Effector memory CD4-positive, alpha-beta T cell (primary cell): ENCODE results near the gene MUC4.

Experiments used
- DNase-seq, 3 donors: peaks; one replicate each; pipeline ENCODE4 v3.0.0-alpha.2; 2020
- H3K27ac ChIP-seq: 2 replicates; pipeline ENCODE4 v1.7.0; 2013; ENCODE audit warnings: mild to moderate bottlenecking, low read length, moderate library complexity; ENCODE audit not compliant: insufficient read depth, poor library complexity, severe bottlenecking
- H3K27me3 ChIP-seq: replicated peaks from 2 replicates; pipeline ENCODE4 v1.7.0; 2013; ENCODE audit warnings: mild to moderate bottlenecking, low read length; ENCODE audit not compliant: insufficient read depth, control insufficient read depth, poor library complexity, severe bottlenecking
- H3K36me3 ChIP-seq: 2 replicates; pipeline ENCODE4 v1.7.0; 2013; ENCODE audit warnings: mild to moderate bottlenecking, low read length, moderate library complexity; ENCODE audit not compliant: control insufficient read depth, insufficient read depth
- H3K4me1 ChIP-seq: 2 replicates; pipeline ENCODE4 v1.7.0; 2013; ENCODE audit warnings: low read length, mild to moderate bottlenecking; ENCODE audit not compliant: control insufficient read depth, insufficient read depth, poor library complexity, severe bottlenecking
- H3K4me3 ChIP-seq: 2 replicates; pipeline ENCODE4 v1.7.0; 2013; ENCODE audit warnings: low read length, low read depth, mild to moderate bottlenecking; ENCODE audit not compliant: insufficient read depth, poor library complexity, severe bottlenecking
- H3K9me3 ChIP-seq: 2 replicates; pipeline ENCODE4 v1.7.0; 2013; ENCODE audit warnings: mild to moderate bottlenecking, low read length, moderate library complexity; ENCODE audit not compliant: control insufficient read depth

The MUC4 gene

DNA sequence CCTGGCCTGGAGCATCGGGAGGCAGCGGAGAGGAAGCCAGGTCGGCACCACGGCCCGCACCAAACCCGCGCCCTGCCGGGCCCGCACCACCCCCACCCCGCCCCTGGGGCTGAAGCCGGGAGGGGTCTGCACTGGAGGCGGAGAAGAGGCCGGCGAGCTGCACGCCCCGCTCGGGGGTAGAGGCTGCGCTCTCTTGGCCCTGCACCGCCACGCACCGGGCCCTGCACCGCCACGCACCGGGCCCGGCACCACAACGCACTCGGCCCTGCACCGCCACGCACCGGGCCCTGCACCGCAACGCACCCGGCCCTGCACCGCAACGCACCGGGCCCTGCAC lies 49.5 kb downstream of the MUC4 start:
- Histone ChIP-seq H3K9me3 (no peaks in the 10 kb centered on the region), H3K36me3 (no peaks in the 10 kb centered on the region), H3K4me3 (no peak overlapping the region), H3K27me3 (peaks cover 17% of the 10 kb centered on the region), H3K4me1 (peaks cover 10% of the 10 kb centered on the region), H3K27ac (no peak overlapping the region)
- no peak for DNase-seq

DNA sequence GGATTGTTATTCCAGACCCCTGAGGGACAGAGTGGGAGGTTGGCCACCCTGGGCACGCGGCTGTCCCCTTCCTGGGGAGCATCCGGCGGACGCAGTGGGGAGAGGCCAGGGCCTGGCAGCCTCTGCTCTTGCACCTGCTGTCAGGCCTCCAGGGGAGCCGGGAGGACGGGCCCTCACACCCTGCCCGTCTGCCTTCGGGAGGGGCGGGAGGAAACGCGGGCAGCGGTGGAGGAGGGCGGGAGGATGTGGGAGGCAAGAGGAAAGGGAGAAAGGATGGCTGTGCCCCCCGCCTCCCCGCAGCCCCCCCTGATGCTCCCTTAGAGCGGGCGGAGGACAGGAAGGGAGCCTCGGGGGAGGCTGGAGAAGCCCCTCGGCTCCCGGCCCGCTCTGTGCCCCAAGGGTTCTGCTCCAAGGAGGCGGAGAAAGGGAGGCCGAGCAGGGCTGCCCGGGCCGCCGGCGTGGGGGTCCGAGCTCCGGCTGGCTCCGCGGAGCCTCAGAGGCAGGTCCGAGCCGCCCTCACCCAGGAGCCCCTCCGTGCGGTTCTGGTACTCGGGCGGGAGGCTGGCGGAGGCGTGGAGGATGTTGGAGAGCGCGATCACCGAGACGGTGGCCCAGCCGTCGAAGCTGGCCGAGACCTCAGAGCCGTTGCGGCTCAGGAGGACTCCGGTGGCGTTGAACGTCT lies 50.0 kb downstream of the MUC4 start:
- Histone ChIP-seq H3K27ac (no peak overlapping the region), H3K27me3 (peaks cover 17% of the 10 kb centered on the region), H3K9me3 (no peaks in the 10 kb centered on the region), H3K36me3 (no peaks in the 10 kb centered on the region), H3K4me1 (peaks cover 10% of the 10 kb centered on the region), H3K4me3 (no peak overlapping the region)
- DNase-seq: no peak

DNA sequence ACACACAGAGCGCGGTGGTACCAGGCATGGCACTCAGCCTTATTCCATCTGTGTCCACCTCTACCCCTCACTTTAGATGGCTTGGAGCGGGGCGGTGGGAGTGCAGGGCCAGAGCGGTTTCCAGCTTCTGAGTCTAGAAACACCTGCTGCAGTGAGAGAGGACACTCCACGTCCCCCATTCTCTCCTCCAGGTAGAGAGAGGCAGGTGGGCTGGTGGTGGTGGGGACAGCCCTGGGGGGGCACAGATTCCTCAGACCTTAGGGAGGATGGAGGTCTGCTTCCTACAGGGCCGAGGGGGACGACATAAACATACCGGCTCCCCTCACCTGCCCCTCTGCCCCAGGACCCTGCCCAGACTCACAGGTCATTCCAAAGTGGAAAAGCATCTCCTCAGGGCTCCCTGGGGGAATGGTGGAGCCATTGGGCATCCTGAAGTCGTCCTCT lies 50.6 kb downstream of the MUC4 start:
- Histone ChIP-seq H3K27me3 (peaks cover 17% of the 10 kb centered on the region), H3K27ac (no peak overlapping the region), H3K4me3 (no peak overlapping the region), H3K9me3 (no peaks in the 10 kb centered on the region), H3K4me1 (peaks cover 10% of the 10 kb centered on the region), H3K36me3 (no peaks in the 10 kb centered on the region)
- no peak for DNase-seq

GRCh38 chr3:195760345-195761122 lies 51.2 kb downstream of the MUC4 start:
- Histone ChIP-seq H3K4me1 (peaks cover 10% of the 10 kb centered on the region), H3K27me3 (peaks cover 17% of the 10 kb centered on the region), H3K9me3 (no peaks in the 10 kb centered on the region), H3K36me3 (no peaks in the 10 kb centered on the region), H3K27ac (no peak overlapping the region), H3K4me3 (no peak overlapping the region)
- no peak for DNase-seq

GRCh38 chr3:195758721-195759353 lies 52.9 kb downstream of the MUC4 start:
- no peak for DNase-seq
- H3K27me3 ChIP-seq: peaks cover 17% of the 10 kb centered on the region

DNA sequence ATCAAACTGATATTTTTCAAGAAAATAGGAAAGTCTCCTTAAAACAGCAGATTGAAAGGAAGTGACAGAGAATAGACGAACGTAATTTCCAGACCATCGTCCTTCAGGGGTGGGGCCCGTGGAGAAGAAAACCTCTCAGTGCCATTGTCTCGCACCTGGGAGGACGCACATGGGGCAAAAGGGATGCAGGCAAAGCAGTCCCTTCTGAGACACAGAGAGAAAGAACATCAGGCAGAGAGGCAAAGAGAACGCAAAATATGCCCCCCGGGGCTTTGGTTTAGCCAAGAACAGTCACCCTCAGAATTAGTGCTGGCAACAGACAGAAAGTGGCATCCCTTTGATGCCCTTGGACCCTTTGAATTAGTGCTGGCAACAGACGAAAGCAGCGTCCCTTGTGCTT lies 53.9 kb downstream of the MUC4 start:
- peaks cover 17% of the 10 kb centered on the region for H3K27me3 ChIP-seq
- H3K9me3 ChIP-seq: no peaks in the 10 kb centered on the region
- H3K4me1 ChIP-seq: peaks cover 10% of the 10 kb centered on the region
- no peak for DNase-seq
- no peak overlapping the region for H3K27ac ChIP-seq
- no peaks in the 10 kb centered on the region for H3K36me3 ChIP-seq
- no peak overlapping the region for H3K4me3 ChIP-seq

More at GRCh38 chr3:195758721-195759353, 52.9 kb downstream of the MUC4 start:
- no peaks in the 10 kb centered on the region for H3K36me3 ChIP-seq
- H3K4me1 ChIP-seq: peaks cover 10% of the 10 kb centered on the region
- no peaks in the 10 kb centered on the region for H3K9me3 ChIP-seq
- H3K27ac ChIP-seq: no peak overlapping the region
- no peak overlapping the region for H3K4me3 ChIP-seq

GRCh38 chr3:195757438-195757770 lies 54.3 kb downstream of the MUC4 start:
- H3K4me1 ChIP-seq: peaks cover 10% of the 10 kb centered on the region
- H3K9me3 ChIP-seq: no peaks in the 10 kb centered on the region
- H3K27ac ChIP-seq: no peak overlapping the region
- no peaks in the 10 kb centered on the region for H3K36me3 ChIP-seq
- no peak for DNase-seq
- H3K27me3 ChIP-seq: peaks cover 17% of the 10 kb centered on the region
- no peak overlapping the region for H3K4me3 ChIP-seq

DNA sequence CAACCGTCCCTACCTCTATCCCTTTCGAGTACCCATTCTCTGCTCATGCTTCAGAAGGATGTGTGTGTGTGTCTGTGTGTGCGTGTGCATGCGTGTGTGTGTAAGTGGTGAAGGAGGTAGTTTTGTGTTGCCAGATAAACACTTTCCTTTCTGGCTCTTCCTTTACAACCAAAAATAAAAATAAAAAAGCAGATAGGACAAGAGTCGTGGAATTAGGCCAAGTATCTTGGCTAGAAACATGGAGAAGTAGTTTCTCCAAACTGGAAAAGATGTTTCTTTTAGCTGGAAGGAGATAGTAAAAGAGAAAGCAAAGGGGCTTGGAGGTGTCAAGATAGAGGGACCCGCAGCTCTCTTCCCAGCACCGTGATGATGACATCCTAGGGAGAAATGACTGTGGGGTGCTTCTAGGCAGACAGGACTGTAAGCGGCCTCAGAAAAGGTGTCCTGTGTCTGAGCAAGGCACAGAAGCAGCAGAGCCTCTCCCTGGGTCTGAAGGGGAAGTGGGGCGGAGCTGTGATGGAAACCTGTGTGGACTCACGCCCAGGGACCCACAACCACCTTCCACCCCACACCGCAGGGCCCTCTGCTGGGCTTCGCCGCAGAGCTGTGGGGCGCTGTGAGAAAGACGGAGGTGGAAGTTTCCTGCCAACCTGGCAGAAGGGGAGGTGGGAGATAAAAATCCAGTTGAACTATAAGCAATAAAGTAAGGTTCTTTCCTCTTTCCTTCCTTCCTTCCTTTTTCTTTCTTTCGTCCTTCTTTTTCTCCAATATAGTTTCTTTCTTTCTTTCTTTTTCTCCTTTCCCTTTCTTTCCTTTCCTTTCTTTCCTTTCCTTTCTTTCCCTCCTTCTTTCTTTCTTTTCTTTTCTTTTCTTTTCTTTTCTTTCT lies 55.7 kb downstream of the MUC4 start:
- H3K36me3 ChIP-seq: no peaks in the 10 kb centered on the region
- DNase-seq: no peak

GRCh38 chr3:195755391-195755790 lies 56.3 kb downstream of the MUC4 start:
- H3K27me3 ChIP-seq: peaks cover 6% of the 10 kb centered on the region
- H3K4me3 ChIP-seq: no peak overlapping the region
- H3K36me3 ChIP-seq: no peaks in the 10 kb centered on the region
- DNase-seq: no peak
- H3K4me1 ChIP-seq: no peaks in the 10 kb centered on the region
- no peaks in the 10 kb centered on the region for H3K9me3 ChIP-seq
- H3K27ac ChIP-seq: no peak overlapping the region

More for the DNA sequence above, 55.7 kb downstream of the MUC4 start:
- H3K4me1 ChIP-seq: no peaks in the 10 kb centered on the region
- no peak overlapping the region for H3K27ac ChIP-seq
- H3K27me3 ChIP-seq: peaks cover 7% of the 10 kb centered on the region
- no peak overlapping the region for H3K4me3 ChIP-seq
- no peaks in the 10 kb centered on the region for H3K9me3 ChIP-seq
